Astrocyte (in vitro differentiated cells and primary cell): ENCODE results near the gene TBC1D9.

ENCODE experiments used
- CTCF ChIP-seq: IDR thresholded peaks from 2 replicates; pipeline ENCODE4 v1.5.1; 2011; ENCODE audit warnings: low read depth, mild to moderate bottlenecking, inconsistent platforms, low read length, moderate library complexity; ENCODE audit not compliant: insufficient read depth
- EZH2 ChIP-seq: IDR thresholded peaks from 2 replicates; pipeline ENCODE4 v1.6.1; 2012; ENCODE audit warnings: mild to moderate bottlenecking, low read length, inconsistent platforms; ENCODE audit not compliant: insufficient read depth

DNA sequence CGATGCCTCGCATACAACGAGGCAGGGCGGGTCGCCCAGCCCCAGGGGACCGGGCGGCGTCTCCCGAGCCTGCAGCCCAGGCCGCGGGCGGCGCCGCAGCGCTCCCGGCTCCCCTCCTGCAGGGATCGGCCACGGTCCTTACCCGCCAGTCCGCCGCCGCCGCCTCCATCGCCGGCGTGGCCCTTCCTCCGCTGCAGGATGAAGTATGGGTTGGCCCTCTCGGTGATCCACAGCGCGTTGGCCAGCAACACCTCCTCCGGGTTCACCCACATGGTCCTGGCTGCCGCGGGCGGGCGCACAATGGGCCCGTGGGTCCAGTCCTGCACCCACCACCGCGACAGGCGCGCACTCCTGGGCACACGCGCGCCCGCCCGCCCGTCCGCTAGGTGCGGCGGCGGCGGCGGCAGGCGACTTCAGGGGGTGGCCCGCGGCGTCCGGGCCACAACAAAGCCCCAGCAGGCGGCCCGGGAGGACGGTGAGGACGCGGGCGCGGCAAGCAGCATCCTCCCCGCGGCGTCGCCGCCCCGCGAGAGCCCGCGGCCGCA is 339 bp downstream of the TBC1D9 start:
- TF ChIP-seq CTCF (no peak), EZH2 (no peak)
